Measurements from ENCODE around the gene NUAK1.

The NUAK1 gene

DNA sequence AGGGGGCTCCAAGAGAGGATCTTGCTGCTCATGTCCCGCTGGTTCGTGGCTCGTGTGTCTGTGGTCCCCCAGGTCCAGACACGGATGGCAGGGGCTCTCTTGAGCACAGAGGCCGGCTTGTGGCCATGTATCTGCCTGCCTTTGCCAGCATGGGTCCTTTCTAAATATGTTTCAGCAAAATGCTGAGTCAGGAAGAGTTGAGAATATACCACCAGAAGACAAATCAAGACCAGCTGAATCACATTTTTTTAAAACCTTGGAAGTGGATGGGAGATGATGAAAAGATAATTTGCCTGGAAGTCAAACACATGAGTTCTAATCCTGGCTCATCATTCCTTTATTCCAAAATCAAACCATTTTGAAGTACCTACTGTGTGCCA lies 58.0 kb downstream of the NUAK1 start:
- DNase-seq: no peak

DNA sequence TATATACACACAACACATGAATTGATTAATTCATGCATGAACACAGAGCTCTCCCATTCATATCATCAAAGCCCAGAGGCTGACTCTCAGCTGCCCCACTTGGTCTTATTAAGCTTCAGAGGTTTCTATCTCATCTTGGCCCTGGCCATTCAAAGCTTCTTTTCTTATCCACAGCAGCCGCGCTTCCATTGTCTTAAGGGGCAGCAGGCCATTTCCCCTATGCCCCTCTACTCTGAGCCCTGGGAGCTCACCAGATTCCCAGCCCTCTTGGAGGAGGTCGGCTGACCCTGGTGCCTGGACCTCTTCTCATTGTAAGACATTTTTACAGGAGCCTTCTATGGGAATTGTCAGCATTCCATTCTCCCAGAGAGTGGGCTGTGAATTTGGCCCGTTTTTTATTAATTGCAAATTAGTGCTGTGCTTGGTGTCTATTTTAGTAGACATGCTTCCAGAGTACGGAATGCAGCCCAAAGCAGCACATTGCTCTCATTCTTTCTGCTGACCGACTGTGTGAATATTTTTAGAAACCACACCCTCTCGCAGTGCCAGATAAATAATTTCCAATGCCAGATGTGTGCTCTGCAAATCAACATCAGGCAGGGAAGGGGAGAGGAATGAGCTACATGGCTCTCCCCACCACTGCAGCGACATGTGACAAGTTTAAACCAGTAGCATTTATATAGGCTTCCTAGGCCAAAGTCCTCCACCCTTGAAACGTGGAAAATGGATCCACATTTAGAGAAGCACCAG lies 58.5 kb downstream of the NUAK1 start:
- no peak for DNase-seq

DNA sequence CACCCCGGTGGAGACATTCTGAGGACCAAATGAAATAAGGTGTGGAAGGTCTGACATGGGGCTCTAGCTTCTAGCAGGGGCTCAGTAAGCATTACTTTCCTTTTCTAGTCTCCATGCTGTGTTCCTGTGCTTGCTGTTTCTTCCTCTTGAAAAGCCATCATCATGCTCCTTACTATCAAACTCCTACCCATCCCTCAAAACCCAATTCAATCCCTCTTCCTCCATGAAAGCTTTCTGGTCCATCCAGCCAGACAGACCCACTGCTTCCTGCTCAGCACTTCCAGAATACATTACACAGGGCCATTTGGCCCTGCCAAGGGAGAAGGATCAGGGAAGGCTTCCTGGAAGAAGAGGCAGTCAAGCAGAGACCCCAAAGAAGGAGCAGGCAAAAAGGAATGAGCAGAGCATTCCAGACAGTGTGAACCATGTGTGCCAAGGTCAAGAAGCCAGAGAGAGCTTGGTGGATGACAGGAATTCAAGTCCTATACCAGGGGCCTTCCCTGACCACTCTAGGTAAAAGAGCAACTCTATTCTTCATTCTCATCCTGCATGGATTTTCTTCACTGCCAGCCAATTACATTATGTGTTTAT lies 59.5 kb downstream of the NUAK1 start:
- DNase-seq: no peak

DNA sequence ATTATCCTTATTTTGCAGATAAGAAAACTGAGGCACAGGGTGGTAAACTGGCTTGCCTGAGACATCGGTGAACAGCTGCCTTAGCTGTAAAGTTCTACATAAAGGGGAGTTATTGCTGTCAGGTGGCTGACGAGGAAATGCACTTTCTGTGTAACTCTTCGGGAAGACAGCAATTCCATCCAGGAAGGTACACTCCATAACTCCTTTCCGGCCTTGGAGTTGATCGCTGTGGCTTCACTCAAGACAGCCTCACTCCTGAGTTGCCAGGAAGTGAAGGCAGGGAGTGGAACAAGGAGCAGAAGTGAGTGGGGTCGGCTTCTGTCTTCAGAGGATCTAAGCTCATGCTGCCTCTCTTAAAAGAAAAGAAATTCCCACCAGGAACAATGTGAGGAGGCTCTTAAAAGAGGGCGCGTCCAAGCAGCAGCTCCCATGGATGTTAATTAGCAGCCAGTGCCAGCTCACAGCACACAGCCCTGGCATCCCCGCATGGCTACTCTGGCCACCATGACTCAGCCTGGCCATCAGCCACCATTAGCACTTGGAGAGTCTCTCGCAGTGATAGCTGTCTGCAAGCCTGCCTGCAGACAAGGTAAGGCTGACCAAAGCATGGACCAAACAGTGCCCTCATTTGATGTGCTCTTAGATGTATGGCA lies 60.3 kb downstream of the NUAK1 start:
- no peak for DNase-seq

DNA sequence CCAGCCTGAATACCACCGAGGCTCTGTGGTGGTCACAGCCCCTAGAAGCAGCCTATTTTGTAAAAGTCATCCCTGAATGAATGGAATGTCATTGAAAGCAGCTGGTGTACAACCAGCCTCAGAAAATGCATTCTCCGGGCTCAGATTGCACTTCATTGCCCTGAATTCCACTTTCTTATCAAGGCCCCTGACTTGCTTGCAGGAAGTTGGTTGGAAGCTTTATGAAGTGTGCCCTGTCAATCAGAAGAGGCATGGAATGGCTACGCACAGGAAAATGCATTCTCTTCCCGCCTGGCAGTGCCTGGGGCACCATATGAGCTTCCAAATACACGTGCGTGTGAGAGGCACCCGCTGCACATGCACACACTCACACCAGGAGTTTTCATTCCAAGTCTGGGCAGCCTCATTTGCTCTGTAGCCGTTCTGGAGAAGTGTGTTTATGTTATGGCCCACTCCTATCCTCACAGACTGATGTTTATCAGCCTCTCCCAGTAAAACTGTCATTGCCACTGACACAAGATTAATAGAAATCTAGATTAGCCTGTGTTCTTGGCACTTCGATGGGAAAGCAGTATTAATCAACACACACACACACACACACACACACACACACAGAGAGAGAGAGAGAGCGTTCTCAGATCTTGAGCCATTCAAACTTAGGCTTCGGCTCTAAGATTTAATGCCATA lies 63.9 kb downstream of the NUAK1 start:
- no peak for DNase-seq

DNA sequence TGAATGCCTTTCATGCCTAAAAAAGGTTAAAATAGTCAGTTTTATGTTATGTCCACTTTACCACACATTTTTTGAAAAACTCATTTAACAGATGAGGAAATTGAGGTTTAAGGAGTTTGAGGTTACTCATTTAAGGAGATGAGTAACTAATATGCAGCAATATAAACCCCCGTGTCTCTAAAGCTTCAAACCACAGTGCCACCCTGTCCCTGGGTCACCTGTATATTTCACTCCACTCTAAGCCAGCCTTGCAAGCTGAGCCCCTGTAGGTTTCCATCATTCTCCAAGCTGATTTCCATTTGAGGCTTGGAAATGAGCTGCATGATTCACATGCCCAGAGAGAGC lies 64.4 kb downstream of the NUAK1 start:
- DNase-seq: no peak

DNA sequence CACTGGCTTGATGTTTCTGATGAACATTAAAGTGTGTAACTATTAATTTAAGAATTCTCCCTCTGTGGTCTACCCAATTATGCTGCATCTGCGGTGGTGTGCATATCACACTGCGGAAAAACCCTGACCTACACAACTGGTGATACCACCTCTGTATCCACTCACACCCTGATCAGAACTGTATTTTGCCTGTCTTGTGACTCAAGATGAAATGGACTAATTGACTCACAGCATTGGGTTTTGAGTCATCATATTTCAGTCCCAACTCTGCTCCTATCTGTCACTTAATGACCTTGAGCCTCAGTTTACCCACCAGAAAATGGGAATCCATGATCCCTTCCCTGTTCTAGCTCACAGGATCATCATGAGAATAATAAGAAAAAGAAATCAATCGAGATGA lies 65.6 kb downstream of the NUAK1 start:
- no peak for DNase-seq

DNA sequence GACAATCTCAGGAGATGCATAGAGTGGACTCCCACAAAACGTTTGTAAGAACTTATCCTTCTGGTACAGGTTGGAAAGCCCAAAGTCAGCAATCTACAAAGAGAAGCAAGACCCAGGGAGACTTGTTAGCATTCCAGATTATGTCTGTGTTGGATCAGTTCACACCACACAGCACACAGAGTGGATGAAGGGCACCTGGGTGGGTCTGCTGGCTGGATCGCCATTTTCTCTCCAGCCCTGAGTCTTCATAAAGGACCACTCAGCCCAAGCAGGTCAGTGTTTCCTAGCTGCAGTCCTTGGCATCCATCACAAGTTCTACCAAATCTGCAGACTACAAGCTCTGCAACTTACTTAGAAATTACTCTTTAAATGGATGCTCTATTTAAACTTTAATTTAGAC lies 66.0 kb downstream of the NUAK1 start:
- DNase-seq: no peak

DNA sequence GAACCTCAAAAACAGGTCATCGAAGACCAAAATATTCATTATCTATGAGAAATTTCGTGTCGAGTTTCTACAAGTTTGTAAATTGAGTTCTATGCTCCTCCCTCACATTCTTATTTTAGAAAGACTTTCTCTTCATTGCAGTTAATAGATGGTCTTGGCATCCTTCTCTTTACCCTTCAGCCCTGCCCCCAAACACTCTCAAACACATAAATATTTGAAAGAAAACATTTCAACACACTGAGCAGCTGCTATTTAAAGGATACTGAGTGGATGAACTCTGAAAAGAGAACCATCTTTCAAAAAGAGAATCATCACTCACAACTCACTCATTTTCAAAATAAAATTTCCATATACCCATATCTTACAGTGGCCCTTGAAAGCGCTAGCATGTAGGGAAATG lies 67.1 kb downstream of the NUAK1 start:
- DNase-seq: no peak

DNA sequence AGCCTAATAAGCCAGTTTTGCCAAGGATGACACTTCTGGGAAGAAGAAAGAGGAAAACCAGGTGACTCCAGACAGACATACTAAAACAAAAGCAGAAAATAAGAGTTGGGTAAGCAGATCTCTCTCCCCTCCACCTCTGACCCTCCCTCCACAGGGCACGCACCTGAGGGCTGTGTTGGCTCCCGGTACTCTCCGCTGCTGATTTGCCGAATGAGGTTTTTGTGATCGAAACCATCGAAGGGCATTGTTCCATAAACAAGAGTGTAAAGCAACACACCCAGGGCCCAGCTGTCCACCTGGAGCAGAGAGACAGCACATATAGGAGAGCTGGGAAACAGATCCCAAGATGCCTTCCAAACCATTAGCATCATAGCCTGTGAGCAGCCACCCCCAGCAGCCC lies 68.1 kb downstream of the NUAK1 start:
- DNase-seq: no peak

DNA sequence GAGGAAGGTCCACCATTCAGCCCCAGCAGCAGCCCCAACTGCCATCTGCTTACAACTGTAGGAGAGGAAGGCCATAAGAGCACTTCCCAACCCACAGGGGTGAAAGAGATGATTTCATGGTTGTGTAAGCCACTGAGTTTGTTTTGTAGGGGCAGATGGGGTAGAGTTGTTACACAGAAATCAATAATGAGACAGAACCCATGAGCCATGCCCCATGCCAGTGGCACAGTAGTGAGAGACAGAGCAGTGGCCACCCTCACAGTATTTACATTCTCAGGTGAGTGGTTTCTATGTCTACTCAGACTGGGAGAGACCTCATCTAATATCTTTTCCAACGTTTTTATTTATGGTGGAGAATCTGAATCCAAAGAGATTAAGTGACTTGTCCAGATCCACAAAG lies 68.6 kb downstream of the NUAK1 start:
- DNase-seq: no peak

DNA sequence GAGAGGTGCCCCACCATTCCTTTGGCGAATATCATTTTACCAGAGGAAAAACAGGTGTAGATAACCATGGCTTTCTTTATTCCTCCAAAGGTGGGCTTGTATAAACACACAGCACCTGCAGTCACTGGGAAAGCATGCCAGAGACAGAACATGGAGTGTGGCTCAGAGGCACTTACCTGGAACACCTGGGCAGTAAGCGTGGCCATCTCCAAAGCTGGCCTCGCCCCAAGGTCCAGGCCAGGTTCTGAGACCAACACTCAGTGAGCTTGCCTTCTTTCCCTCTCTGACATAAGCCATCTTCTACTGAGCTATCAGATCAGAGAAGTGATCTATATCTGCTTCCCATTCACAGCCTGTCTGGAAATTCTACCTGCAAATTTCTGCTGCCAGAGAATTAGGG lies 70.5 kb downstream of the NUAK1 start:
- no peak for DNase-seq

DNA sequence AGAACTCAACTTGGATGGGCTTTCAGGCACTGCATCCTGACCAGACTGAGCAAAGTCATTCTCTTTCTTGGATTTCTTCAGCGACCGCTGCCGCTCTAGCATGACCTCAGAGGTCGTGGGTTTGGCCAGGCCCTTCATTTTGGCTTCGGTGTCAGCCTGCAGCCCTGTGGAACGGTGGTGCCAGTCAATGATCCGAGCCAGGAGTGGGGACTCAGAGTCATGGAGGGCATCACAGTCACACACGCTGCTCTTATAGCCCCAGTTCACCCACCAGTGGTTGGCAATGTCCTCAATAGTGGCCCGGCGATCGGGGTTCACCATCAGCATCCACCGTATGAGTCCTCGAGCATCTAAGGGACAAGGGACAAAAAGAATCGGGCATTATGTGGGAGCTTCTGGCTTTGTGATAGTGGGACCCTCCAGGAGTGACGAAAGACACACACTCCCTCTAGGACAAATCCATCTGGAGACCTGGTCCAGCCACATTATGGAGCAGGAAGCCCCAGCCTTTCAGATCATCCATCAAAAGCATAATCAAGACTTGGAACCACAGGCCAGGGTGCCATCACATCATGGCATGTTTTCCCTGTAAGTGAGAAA lies 71.0 kb downstream of the NUAK1 start:
- DNase-seq: no peak

DNA sequence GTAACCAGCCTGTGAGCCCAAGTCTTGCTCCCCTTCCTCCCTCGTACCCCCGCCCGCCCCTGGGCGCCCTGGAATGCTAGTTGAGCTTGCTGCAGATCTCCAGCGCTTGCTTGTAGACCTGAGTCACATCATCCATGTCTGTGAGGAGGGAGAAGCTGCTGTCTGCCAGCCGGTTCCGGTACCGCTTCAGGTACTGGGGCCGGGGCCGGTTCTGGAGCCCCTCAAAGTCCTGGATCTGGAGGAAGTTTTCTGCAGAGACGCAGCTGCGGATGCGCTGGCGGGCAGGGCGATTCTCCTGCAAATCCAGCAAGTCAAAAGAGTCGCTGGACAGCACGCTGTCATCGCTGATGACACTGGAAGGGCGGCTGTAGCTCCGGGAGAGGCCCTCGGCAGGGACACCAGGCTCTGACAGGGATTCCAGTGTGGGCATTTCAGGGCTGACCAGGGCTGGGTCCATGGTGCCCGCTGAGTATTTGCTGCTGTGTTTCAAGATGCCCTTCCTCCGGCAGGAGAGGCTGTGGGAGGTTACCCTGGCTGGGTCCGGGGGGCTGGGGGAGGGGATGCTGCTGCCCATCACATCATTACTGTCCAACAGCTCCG lies 71.9 kb downstream of the NUAK1 start:
- no peak for DNase-seq

DNA sequence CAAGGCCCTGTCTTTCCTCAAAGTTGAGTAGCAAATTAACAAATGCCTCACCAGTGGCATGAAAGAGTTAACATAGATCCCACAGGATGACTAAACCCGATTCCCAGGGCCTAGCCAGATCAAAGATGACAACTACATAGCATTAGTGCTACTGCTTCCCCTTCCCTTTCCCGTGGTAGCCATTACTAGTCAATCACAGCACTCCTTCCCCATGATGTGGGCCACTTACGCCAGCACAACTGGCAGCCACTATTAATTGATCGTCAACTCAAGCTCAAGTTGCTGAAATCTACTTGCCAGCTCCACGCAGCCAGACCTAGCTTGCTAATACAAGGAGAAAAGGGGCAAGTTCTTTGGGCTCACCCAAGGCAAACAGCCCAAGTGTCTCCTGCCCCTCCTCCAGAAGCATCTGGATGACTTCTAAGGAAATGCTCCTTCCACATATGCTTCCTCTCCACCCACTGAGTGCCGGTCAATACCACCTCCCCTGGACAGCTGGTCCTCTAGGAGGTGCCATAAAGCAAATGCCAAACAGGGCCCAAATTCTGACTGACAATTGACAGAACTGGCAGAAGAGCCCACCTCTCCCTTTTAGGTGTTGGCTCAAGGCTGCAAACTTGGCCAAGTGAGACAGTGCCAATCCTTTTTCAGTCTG lies 72.6 kb downstream of the NUAK1 start:
- no peak for DNase-seq

DNA sequence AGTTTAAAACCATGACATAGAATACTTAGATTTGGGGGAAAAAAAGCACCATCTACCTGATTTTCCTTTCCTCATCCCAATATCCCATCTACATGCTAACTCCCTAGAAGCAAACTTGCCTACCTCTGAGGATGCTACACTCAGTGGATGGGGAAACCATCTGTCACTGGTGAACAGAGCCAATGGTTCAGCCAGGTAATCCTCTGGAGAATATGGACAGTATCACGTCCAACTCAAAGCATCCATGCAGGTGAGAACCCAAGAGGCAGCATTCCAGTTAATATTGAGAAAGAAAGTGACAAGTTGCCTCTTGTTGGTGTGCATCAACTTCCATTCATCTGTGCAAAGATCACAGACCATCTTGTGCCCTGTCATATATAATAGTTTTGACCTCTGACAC lies 73.2 kb downstream of the NUAK1 start:
- DNase-seq: no peak

DNA sequence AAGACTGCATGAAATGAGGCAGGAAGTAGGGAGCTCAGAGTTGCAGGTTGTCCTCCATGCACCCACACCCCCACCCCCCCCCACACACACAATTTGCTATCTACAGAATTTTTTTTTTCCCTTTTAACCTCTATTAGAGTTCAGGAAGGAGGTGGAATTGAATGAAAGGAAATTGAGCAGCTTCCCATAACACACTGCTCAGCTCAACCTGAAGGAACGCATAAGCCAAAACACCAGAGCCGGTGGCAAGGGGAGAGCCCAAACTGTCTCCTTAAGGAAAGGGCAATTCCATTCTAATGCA lies 74.1 kb downstream of the NUAK1 start:
- no peak for DNase-seq

DNA sequence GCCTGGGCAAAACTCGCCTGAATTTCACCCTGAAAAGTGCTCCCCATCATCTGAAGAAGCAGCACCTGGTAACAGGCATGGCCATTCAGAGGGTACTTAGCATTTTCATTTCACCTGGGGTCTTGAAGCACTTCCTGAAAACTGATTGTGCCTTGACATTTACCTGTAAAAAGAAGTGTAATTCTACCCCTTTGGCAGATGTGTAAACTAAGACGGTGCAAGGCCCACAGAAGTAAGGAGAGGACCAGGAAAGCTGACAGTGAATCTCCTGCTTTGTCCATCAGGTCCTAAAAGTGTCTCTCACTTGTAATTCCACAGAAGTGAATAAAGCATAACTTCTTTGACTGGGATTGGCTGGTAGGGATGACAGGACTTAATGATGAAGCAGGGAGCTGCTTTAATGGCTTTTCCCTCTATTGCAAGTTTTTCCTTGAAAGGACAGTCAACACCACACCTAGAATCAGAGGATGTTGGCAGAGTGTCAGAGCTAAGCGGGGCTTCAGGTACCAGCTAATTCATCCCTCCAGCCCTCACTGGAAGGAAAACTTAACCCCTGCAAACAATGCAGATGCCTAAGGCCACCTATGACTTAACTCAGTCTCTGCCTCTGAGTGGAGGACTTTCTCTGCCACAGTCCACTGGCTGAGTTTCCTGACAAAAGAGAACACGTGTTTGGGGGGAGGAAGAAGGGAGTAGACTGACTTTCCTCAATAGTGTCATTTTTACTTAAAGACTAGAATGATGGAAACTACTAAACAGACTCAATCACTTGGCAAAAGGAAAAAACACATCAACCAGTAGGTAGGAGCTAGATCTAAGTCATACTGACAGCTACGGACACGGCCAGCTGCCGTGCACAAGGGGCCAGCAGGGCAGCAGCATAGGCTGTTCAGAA lies 74.7 kb downstream of the NUAK1 start:
- no peak for DNase-seq

DNA sequence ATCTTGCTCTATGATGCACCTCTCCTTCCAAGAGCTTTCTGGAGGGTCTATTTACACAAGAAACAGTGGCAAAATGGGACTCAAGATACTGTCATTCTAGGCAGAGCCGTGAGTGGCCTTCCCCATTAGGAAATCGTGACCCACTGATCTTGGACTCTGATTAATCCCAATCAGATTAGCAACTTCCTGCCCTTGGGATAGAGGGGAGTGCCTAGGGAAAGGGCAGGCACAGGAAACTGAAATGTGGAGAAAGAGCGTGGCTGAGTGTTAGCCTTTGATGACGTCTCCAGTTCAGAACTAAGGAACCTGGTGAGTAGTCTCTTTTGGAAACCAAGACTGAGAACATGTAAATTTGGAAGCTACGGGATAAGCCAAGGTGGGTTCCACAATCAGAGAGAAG lies 76.1 kb downstream of the NUAK1 start:
- no peak for DNase-seq

DNA sequence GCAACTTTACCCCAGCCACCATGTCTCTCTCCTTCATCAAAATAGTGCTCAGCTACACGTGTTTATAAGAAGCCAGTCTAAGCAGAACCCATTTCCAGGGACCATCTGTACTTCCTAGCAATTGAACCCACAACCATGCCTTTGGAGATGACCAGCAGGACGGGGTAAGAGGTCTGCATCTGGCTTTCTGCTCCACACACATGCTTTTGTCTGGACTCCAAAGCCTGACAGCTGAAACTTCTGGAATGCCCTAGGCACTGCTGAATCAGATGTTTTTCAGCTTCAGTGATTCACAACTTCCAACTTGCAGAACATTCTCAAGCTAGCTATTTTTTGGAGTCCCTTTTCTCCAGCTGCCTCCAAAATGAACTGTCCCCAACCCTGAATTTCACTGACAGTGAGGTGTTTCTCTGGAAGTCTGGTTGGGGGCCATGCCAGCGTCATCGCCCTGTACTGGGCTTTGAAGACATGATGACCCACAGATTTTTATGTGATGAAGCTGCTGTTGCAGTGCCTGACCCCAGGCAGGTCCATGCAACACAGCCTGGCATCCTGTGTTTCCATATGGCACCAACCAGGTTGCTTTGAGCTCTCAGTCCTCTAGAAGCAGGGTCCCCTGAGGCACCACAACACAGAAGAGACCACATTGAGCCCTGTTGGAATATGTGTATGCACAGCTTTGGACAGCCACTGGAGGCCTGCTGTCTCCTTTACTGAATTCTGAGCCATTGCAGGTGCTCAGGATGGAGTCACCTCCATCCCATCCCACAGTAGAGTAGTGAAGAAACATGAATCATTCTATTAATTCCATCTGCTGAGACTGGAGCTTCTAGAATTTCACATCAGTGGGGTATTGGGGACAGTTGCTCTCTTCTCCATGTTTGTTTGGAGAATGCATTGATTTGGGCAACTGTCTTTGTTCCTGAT lies 80.2 kb downstream of the NUAK1 start:
- DNase-seq: no peak

DNA sequence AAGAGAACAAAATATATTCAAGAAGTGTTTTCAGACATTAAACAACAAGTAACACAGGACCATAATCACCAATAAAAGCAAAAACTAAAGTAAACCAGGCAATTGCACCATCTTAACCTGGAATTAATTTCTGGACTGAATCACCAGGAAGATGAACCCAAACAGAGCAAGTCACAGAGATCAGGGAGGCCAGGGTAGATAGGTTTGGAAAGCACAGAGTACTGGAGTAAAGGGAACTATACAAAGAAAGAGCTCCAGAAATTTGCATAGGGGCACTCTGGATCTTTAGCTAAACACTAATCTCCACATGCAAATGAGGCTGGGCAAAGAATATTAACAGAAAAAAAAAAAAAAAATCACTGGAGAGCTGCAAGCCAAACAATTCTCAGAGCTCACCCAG lies 84.7 kb downstream of the NUAK1 start:
- DNase-seq: no peak

Measured in effector CD8-positive, alpha-beta T cell (primary cell).